ENCODE measurements around the gene LCN10. TPM values are rescaled to one million over a fixed set of nuclear protein-coding genes. Genes with fewer than 3 reads are reported as not detected.

LCN10 gene
- total RNA-seq, 4 donors from 2014 or later = 0.96 to 33.6 (median 3.3) TPM

DNA sequence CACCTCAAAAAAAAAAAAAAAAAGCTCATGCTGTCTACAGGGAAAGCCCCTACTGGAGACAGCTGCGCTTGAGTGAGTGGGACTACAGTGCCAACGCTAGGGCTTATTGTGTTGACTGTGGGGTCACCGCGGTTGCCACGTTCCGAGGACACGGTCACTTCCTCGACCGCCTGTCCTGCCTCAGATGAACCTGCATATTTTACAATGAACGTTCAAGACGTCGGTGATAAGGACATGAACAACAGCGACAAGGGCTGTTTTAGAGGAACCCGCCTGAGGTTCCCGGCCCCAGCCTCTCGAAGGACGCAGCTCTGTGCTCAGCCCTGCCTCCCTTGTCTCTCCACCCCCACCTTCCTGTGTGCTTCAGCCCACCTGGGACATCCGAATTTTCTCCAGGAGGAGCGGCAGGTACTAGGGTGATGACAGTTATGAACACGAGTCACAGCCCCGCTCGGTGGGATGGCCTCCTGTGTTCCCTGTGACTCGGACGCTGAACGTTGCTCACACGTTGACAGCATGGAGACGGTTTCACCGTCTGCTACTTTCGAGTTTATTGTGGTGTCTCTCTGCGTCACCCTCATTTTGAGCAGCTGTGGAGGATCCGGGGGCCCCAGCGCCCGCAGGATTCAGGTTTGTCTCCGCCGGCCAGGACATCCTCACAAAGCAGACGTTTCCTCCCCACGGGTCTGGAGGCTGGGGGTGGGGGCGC, 41.6 kb downstream of the LCN10 start:
- Histone ChIP-seq H3K27ac (peak overlapping the region in 1 of 4 donors; percentile 13), H3K27me3 (peaks cover 37% of the 10 kb centered on the region), H3K9me3 (no peaks in the 10 kb centered on the region), H3K4me1 (peaks cover 6 to 29% (median 21%) of the 10 kb centered on the region in 4 donors), H3K4me3 (no peak overlapping the region), H3K36me3 (no peaks in the 10 kb centered on the region)
- TF ChIP-seq POLR2A (IDR thresholded peaks at IDR 0.05) = no peak
- TF ChIP-seq EP300 (IDR thresholded peaks at IDR 0.05; ENCODE audit: low read depth) = no peak
- no peak for TF ChIP-seq POLR2AphosphoS5 (IDR thresholded peaks at IDR 0.05)
- TF ChIP-seq, protein P1, sequence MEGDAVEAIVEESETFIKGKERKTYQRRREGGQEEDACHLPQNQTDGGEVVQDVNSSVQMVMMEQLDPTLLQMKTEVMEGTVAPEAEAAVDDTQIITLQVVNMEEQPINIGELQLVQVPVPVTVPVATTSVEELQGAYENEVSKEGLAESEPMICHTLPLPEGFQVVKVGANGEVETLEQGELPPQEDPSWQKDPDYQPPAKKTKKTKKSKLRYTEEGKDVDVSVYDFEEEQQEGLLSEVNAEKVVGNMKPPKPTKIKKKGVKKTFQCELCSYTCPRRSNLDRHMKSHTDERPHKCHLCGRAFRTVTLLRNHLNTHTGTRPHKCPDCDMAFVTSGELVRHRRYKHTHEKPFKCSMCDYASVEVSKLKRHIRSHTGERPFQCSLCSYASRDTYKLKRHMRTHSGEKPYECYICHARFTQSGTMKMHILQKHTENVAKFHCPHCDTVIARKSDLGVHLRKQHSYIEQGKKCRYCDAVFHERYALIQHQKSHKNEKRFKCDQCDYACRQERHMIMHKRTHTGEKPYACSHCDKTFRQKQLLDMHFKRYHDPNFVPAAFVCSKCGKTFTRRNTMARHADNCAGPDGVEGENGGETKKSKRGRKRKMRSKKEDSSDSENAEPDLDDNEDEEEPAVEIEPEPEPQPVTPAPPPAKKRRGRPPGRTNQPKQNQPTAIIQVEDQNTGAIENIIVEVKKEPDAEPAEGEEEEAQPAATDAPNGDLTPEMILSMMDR (IDR thresholded peaks at IDR 0.05) = no peak
- peak; percentile 41 for DNase-seq
- intact Hi-C loops (cut with DNase I; ENCODE audit: low total_unique reads) (no loop called here), in situ Hi-C loops (cut with MboI; ENCODE audit: low pct_ligation_motif_present in 1 of 4, low pct_unique_long_range_greater_than_20kb in 1 of 4, low sequenced_read_pairs in 3 of 4) (no loop called here)
- 24% methylated on average over 38 of the region's 38 CpGs; no CpG with 5 or more reads in 1 of the 2 donors for WGBS, 2 donors (ENCODE audit: low coverage in 1 of 2)

DNA sequence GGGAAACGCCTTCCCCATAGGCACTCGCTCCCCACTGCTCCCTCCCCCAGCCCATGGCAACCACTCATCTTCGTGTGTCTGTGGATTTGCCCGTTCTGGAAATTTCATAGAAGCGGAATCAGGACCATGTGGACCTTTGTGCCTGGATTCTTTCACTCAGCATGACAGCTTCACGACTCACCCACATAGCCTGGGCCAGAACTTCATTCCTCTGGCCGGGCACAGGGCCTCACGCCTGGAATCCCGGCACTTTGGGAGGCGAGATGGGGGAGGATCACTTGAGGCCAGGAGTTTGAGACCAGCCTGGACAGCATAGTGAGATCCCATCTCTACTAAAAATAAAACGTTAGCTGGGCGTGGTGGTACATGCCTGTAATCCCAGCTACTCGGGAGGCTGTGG, 42.4 kb downstream of the LCN10 start:
- intact Hi-C loops (cut with DNase I; ENCODE audit: low total_unique reads) = no loop called here
- Histone ChIP-seq H3K27ac (no peak overlapping the region), H3K36me3 (no peaks in the 10 kb centered on the region), H3K4me1 (peaks cover 6 to 37% (median 28%) of the 10 kb centered on the region in 4 donors), H3K9me3 (no peaks in the 10 kb centered on the region), H3K4me3 (no peak overlapping the region), H3K27me3 (peaks cover 36% of the 10 kb centered on the region)
- WGBS, 2 donors (ENCODE audit: low coverage in 1 of 2) = 33 to 67% methylated on average over 2 to 13 of the region's 13 CpGs
- no peak for DNase-seq
- in situ Hi-C loops (cut with MboI; ENCODE audit: low pct_ligation_motif_present in 1 of 4, low pct_unique_long_range_greater_than_20kb in 1 of 4, low sequenced_read_pairs in 3 of 4) = no loop called here
- TF ChIP-seq EP300 (IDR thresholded peaks at IDR 0.05; ENCODE audit: low read depth) = no peak
- no peak for TF ChIP-seq POLR2A (IDR thresholded peaks at IDR 0.05)
- peak; percentile 56 to 80 (median 66) for TF ChIP-seq POLR2AphosphoS5 (IDR thresholded peaks at IDR 0.05)

DNA sequence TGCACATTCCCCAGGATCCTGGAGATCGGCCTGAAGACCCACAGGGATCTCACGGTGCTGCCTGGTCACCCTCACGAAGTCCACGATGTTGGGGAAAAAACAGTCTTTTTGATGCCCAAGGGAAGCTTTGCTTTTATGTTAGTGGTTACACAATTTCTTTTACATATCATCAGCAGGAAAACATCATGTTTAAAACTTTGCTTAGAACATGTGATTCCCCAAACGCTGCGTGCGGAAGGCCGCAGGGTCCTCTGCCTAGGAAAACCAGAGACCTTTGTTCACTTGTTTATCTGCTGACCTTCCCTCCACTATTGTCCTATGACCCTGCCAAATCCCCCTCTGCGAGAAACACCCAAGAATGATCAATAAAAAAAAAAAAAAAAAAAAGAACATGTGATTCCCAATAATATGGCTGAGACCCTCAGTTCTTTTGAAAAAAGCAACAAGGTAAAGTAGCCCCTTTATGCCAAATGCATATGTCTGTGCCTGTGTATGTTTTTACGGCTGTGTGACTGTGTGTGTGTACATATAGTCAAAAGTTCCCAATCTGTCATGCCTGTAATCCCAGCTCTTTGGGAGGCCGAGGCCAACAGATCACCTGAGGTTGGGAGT, 44.0 kb downstream of the LCN10 start:
- H3K27ac ChIP-seq = no peak overlapping the region
- intact Hi-C loops (cut with DNase I; ENCODE audit: low total_unique reads) (no loop called here), in situ Hi-C loops (cut with MboI; ENCODE audit: low pct_ligation_motif_present in 1 of 4, low pct_unique_long_range_greater_than_20kb in 1 of 4, low sequenced_read_pairs in 3 of 4) (no loop called here)
- TF ChIP-seq POLR2A (IDR thresholded peaks at IDR 0.05) (no peak), POLR2AphosphoS5 (IDR thresholded peaks at IDR 0.05) (no peak), EP300 (IDR thresholded peaks at IDR 0.05; ENCODE audit: low read depth) (no peak)
- TF ChIP-seq, protein P1 (IDR thresholded peaks at IDR 0.05) = no peak
- H3K4me3 ChIP-seq = no peak overlapping the region
- no peaks in the 10 kb centered on the region for H3K36me3 ChIP-seq
- WGBS, 2 donors (ENCODE audit: low coverage in 1 of 2) = 85% methylated on average over 11 of the region's 11 CpGs; no CpG with 5 or more reads in 1 of the 2 donors
- peaks cover 20 to 51% (median 41%) of the 10 kb centered on the region in 4 donors for H3K4me1 ChIP-seq
- peaks cover 34% of the 10 kb centered on the region for H3K27me3 ChIP-seq
- DNase-seq = no peak
- no peaks in the 10 kb centered on the region for H3K9me3 ChIP-seq

DNA sequence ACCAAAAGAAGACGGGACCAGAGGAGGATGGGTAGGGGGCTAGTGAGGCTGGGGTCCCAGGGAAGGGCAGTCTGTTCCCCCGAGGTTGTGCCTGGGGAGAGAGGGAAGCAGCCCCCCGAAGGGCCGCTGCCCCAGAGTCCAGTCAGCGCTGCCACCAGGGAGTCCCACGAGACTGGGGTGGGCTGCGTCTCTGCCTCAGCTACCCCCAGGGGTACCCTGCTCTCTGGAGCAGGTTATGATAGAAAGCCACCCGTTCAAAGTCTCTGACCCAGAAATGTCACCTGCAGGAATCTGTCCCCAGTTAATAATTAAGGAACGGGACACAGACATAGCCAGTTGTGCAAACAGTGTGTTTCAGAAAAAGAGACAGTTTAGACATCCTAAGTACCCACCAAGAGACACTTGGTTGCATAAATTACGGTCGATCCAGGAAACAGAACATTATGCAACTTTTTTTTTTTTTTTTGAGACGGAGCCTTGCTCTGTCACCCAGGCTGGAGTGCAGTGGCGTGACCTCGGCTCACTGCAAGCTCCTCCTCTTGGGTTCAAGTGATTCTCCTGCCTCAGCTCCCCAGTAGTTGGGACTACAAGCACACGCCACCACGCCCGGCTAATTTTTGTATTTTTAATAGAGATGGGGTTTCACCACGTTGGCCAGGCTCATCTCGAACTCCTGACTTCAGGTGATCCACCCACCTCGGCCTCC, 44.8 kb downstream of the LCN10 start:
- TF ChIP-seq EP300 (IDR thresholded peaks at IDR 0.05; ENCODE audit: low read depth) = no peak
- TF ChIP-seq, protein P1 (IDR thresholded peaks at IDR 0.05) = no peak
- no peak for TF ChIP-seq POLR2AphosphoS5 (IDR thresholded peaks at IDR 0.05)
- no peak for TF ChIP-seq POLR2A (IDR thresholded peaks at IDR 0.05)
- intact Hi-C loops (cut with DNase I; ENCODE audit: low total_unique reads) (no loop called here), in situ Hi-C loops (cut with MboI; ENCODE audit: low pct_ligation_motif_present in 1 of 4, low pct_unique_long_range_greater_than_20kb in 1 of 4, low sequenced_read_pairs in 3 of 4) (no loop called here)
- Histone ChIP-seq H3K4me3 (no peak overlapping the region), H3K27ac (no peak overlapping the region), H3K4me1 (peaks cover 24 to 58% (median 48%) of the 10 kb centered on the region in 4 donors), H3K36me3 (no peaks in the 10 kb centered on the region), H3K9me3 (no peaks in the 10 kb centered on the region), H3K27me3 (peaks cover 34% of the 10 kb centered on the region)
- WGBS, 2 donors (ENCODE audit: low coverage in 1 of 2) = 27 to 37% methylated on average over 5 to 18 of the region's 20 CpGs
- no peak for DNase-seq

Measured in transverse colon (tissue), 4 donors.